Measurements from ENCODE around the gene CFAP61. TPM values are rescaled to one million over a fixed set of nuclear protein-coding genes. Genes with fewer than 3 reads are reported as not detected.

CFAP61 gene
- total RNA-seq (2022; extraction: Qiagen RNA extraction) = 0.26 to 0.47 TPM (median 0.44 TPM) in 5 replicates

GRCh38 chr20:20052074-20052970, at the start of gene CFAP61, which contains the start of gene CRNKL1:
Gene CFAP61, plus strand, starts transcription at chr20:20052532. Its CDS starts 4,122 bp downstream, at chr20:20056654.
Gene CRNKL1, minus strand, starts transcription at chr20:20052466. Its CDS starts 124 bp downstream, at chr20:20052342.

GRCh38 chr20:20017001-20017843, 35.1 kb upstream of the CFAP61 start, which contains the start of gene NAA20:
Gene NAA20, plus strand, starts transcription at chr20:20017362. Its CDS starts 35 bp downstream, at chr20:20017397.

GRCh38 chr20:20367575-20368417, 315.5 kb downstream of the CFAP61 start, which contains the start of gene INSM1:
Gene INSM1, plus strand, starts transcription at chr20:20368104. Its CDS starts 164 bp downstream, at chr20:20368268.

Other genes starting within 250 kb of the CFAP61 start
- 130 to 142 TPM (median 134 TPM) in 5 replicates for gene NAA20, start 35.2 kb upstream of the CFAP61 start, total RNA-seq (2022; extraction: Qiagen RNA extraction)
- gene CRNKL1, start 66 bp upstream of the CFAP61 start, total RNA-seq (2022; extraction: Qiagen RNA extraction) = 20.1 to 23.9 TPM (median 21.1 TPM) in 5 replicates